Duodenal mucosa (tissue), 2 donors: Measurements from ENCODE around the gene TOB2.
A peak's percentile ranks its signal among the peaks of the same experiment; 100 is the strongest.
"Not testable (repeated sequence)": the region's sequence is repeated elsewhere in the genome, so short reads cannot be mapped to it uniquely, and the experiment has no call there.

Experiments used
- H3K27ac ChIP-seq: one replicate; pipeline ENCODE4 v1.7.0; 2013; ENCODE audit warnings: low read depth, low read length
- H3K27me3 ChIP-seq, 2 donors: one replicate each; pipeline ENCODE4 v1.7.0; 2013; ENCODE audit warnings: low read length in 2 of 2, control low read depth in 1 of 2; ENCODE audit not compliant: insufficient read depth in 2 of 2, control insufficient read depth in 1 of 2
- H3K36me3 ChIP-seq, 2 donors: one replicate each; pipeline ENCODE4 v1.7.0; 2013; ENCODE audit warnings: low read length in 2 of 2, control low read depth in 1 of 2; ENCODE audit not compliant: insufficient read depth in 2 of 2, control insufficient read depth in 1 of 2
- H3K4me1 ChIP-seq, 2 donors: one replicate each; pipeline ENCODE4 v1.7.0; 2013; ENCODE audit warnings: low read length in 2 of 2, control low read depth in 1 of 2; ENCODE audit not compliant: insufficient read depth in 2 of 2, control insufficient read depth in 1 of 2
- H3K4me3 ChIP-seq, 2 donors: one replicate each; pipeline ENCODE4 v1.7.0; 2013; ENCODE audit warnings: low read length in 2 of 2, low read depth in 1 of 2
- H3K9ac ChIP-seq, 2 donors: one replicate each; pipeline ENCODE4 v1.7.0; 2013; ENCODE audit warnings: low read length in 2 of 2, low read depth in 1 of 2
- H3K9me3 ChIP-seq, 2 donors: one replicate each; pipeline ENCODE4 v1.7.0; 2013; ENCODE audit warnings: low read length in 2 of 2, control low read depth in 1 of 2; ENCODE audit not compliant: control insufficient read depth in 1 of 2

TOB2 gene

DNA sequence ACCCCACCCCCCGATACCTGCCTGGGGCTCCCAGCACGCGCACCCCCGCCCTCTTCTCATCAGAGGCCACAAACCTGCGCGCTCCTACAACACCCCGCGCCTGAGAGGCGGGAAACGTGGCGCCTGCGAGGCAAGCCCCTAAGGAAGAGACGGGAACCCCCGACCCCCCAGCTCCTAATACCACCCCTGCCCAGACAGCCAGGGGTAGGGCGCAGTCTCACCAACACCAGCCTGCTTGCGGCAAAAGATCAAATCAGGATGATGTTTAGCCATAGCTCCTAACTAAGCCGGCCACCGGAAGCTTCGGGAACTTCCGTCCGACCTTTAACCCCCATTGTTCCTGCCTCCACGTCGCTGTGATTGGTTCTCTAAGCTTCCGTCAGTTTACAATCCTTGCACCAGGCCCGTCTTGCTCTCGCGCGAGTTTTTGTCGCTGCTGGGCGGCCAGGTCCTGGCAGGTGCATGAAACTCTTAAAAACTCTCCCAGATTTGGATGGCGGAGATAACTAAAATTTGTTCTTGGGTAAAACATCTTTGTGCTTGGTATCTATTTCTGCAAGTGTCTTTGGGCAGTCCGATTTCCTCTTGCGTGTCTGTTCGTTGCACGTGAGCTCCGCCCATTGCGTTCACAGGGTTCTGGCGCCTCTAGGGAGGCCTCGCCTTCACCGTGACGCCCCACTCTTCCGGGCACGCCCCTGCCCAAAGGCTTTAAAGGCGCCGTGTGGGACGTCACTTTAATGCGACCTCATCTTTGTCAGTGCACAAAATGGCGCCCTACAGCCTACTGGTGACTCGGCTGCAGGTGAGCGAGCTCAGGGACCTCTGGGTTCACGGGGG is 22.0 kb upstream of the TOB2 start, which contains the start of the genes ACO2 and PHF5A:
Gene ACO2 (plus strand): TSS at position 737 of the 837 bp plus-strand sequence. CDS start 30 bp downstream, at position 767.
Gene PHF5A (minus strand): TSS at position 312 of the 837 bp plus-strand sequence. CDS start 39 bp downstream, at position 273.
- peaks cover 35 to 45% of the 10 kb centered on the region in 2 donors for H3K4me1 ChIP-seq

DNA sequence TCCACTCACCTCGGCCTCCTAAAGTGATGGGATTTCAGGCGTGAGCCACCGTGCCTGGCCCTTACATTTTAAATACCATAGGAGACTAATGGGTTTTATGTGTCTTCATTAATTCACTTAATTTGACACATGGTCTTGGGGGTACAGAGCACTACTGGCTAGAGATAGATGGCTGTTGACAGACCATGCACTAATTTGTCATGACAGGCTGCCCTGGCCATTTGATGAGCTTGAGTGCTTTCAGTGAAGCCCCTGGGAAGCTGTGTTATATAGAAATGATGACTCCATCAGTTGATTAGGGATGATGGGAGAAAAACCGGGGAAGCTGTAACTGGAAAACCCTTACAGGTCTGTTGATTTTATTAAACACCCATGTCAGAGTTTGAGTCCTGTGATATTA is 15.3 kb upstream of the TOB2 start:
- no peaks in the 10 kb centered on the region for H3K9me3 ChIP-seq
- no peak overlapping the region for H3K27ac ChIP-seq
- H3K36me3 ChIP-seq: peaks cover 44 to 69% of the 10 kb centered on the region in 2 donors
- H3K9ac ChIP-seq: no peak overlapping the region
- no peaks in the 10 kb centered on the region for H3K27me3 ChIP-seq
- no peak overlapping the region for H3K4me3 ChIP-seq
- H3K4me1 ChIP-seq: peaks cover 0 to 6% of the 10 kb centered on the region in 2 donors

More for the DNA sequence above, 22.0 kb upstream of the TOB2 start, which contains the start of the genes ACO2 and PHF5A:
- H3K27ac ChIP-seq: peak within 1 kb of the TSS; percentile 98
- H3K27me3 ChIP-seq: no peaks in the 10 kb centered on the region
- H3K36me3 ChIP-seq: peaks cover 35 to 48% of the 10 kb centered on the region in 2 donors
- no peaks in the 10 kb centered on the region for H3K9me3 ChIP-seq
- H3K9ac ChIP-seq: peak within 1 kb of the TSS; percentile 60 to 99
- H3K4me3 ChIP-seq: peak within 1 kb of the TSS; percentile 93 to 95

DNA sequence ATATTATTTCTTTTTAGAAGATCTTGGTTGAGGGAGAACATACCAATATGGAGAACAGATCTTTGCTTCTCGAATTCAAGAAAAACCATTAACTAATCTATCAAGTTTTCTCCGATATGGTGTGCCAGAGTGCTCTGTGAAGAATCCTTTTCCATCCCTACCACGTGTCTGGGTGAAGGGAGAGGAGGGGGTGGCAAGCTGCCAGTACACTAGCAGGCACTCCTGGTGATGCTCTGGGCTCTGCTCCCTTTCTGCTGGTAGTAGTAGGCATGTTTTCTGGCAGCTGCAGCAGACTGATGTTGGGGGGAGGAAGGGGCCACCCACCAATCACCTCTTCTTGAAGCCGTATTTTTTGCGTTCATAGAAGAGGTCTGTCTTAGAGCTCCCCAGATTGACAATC is 13.5 kb upstream of the TOB2 start:
- peaks cover 31 to 52% of the 10 kb centered on the region in 2 donors for H3K36me3 ChIP-seq
- not testable (repeated sequence) for H3K9ac ChIP-seq, H3K4me1 ChIP-seq, H3K27me3 ChIP-seq, H3K9me3 ChIP-seq, H3K4me3 ChIP-seq, H3K27ac ChIP-seq

DNA sequence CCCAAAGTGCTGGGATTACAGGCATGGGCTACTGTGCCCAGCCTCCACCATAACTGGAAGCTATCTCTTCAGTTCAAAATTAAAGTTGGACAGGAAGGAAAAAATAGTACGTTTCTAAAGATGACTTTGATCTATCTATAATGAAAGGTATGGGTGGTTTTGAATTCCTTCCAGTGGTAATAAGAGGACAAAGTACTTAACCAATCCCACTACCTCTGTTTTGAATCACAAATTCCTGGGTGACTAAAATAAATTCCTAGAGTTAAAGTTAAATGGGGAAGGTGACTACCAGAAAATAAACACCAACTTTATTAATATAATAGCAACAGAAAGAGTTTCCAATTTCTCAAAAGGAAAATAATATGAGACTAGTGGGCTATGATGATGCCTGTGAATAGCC is 12.8 kb upstream of the TOB2 start:
- H3K27ac ChIP-seq: no peak overlapping the region
- no peaks in the 10 kb centered on the region for H3K27me3 ChIP-seq
- peaks cover 24 to 45% of the 10 kb centered on the region in 2 donors for H3K36me3 ChIP-seq
- no peak overlapping the region for H3K4me3 ChIP-seq
- H3K9me3 ChIP-seq: no peaks in the 10 kb centered on the region
- H3K4me1 ChIP-seq: peaks cover 0 to 6% of the 10 kb centered on the region in 2 donors
- no peak overlapping the region for H3K9ac ChIP-seq

DNA sequence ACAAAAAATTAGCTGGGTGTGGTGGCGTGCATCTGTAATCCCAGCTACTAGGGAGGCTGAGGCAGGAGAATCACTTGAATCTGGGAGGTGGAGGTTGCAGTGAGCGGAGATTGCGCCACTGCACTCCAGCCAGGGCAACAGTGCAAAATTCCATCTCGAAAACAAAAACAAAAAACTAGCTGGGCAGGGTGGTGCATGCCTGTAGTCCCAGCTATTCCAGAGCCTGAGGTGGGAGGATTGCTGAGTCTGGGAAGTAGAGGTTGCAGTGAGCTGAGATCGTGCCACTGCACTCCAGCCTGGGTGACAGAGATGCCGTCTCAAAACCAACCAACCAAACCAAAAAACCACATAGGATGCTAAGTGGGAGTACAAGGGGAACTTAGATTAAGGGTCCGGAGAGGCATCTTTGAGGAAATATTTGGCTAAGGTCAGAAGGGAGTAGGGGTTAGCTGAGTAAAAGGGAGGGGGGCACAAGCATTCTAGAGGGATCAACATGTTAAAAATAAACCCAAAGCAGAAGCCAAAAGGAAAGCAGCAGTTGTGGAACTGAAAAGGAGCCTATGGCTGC is 11.6 kb upstream of the TOB2 start:
- H3K27me3 ChIP-seq: no peaks in the 10 kb centered on the region
- H3K9me3 ChIP-seq: no peaks in the 10 kb centered on the region
- H3K36me3 ChIP-seq: peaks cover 16 to 34% of the 10 kb centered on the region in 2 donors
- H3K27ac ChIP-seq: no peak overlapping the region
- no peak overlapping the region for H3K4me3 ChIP-seq
- H3K4me1 ChIP-seq: peaks cover 0 to 6% of the 10 kb centered on the region in 2 donors
- no peak overlapping the region for H3K9ac ChIP-seq

DNA sequence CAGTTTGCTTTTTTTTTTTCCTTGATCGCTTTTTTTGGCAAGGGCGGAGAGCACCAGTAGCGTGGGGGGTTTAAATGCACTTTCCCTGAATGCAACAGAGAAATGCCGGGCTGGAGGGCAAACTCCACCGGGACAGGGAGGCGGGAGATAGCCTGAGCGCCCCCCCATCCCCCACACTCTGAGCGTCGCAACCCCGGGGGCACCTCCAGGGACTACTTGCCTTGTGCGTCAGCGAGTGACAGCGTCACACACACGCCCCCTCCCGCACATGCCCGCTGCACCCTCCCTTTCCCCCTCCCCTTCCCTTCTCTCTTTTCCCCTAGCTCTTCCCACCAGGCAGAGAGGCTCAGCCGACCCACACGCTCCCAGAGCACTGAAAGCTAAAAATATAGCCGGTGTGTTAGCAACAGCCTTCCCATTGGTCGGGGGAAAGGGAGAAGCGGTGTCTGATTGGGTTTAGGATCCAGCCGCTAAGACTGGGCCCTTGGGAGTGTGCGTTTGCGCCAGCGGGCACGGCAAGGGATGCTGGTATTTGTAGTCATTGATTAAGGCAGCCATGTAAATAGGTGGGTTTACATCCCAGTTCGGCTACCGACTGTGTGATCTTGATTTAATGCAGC is 1.7 kb upstream of the TOB2 start:
- H3K27ac ChIP-seq: peak overlapping the region; percentile 99
- H3K4me3 ChIP-seq: peak overlapping the region; percentile 96 to 97
- peak overlapping the region; percentile 96 to 97 for H3K9ac ChIP-seq
- H3K9me3 ChIP-seq: no peaks in the 10 kb centered on the region
- peaks cover 0 to under 1% of the 10 kb centered on the region in 2 donors for H3K36me3 ChIP-seq
- H3K4me1 ChIP-seq: peaks cover 11% of the 10 kb centered on the region in 2 donors
- H3K27me3 ChIP-seq: no peaks in the 10 kb centered on the region

DNA sequence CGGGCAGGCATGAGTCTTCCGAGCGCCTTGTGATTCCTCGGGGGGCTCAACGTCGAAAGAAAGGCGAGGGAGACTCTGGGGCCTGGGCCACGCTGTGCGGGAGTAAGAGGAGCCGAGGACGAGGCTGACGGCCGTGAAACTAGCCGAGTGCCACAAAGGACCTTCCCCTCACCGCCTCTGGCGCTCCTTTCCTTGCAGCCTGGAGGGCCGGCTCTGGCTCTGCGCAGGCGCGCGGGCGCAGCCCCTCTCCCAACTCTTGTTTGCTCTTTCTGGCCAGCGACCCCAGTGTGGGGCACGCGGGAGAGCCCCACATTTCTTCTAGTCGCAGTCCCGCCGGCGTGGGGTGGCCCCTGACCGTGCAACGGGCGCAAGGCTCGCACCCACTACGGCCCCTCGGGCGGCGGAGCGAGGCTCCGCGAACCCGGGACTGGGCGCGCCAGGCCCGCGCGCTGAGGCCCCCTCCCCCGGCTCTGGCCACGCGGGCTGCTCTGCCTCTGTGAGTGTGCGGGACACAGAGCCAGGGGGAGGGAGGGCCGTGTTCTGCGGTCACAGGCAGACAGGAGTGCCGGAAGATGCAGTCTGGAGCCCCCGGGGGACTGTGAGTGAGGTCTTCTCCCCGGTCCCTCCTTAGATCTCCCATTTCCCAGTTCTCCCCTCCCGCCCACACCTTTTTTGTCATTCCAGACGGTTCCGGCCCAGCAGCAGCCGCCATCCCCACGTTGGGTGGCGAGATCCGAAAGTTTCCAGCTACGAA is 1.0 kb upstream of the TOB2 start:
- Histone ChIP-seq H3K4me3 (peak overlapping the region; percentile 96 to 97), H3K36me3 (peaks cover 5 to 8% of the 10 kb centered on the region in 2 donors), H3K9ac (peak overlapping the region; percentile 96 to 97), H3K4me1 (peaks cover 17% of the 10 kb centered on the region in 2 donors), H3K27ac (peak overlapping the region; percentile 99), H3K27me3 (no peaks in the 10 kb centered on the region), H3K9me3 (no peaks in the 10 kb centered on the region)

DNA sequence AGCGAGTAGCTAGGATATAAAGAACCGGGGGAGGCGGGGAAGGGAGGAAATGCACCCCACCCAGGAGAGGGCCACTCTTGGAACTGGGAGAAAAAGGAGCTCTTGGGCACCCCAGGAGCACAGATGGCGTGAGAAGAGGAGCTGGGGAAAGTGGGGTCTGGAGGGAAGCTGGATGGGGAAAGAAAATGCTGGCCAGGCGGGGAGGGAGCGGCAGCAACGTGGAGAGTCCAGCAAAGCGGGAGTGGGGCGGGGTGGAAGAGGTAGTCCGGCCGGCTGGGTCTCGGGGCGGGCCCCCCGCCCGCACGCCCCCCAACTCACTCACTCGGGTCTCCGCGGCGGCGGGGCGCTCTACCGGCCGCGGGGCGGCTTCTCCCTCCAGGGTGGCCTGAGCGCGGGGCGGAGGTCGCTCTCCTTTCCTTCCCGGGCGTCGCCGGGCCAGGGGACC is 522 bp downstream of the TOB2 start:
- Histone ChIP-seq H3K4me1 (peaks cover 22 to 23% of the 10 kb centered on the region in 2 donors), H3K9me3 (no peaks in the 10 kb centered on the region), H3K36me3 (peaks cover 5 to 15% of the 10 kb centered on the region in 2 donors), H3K27ac (peak overlapping the region; percentile 94), H3K27me3 (no peaks in the 10 kb centered on the region), H3K9ac (peak overlapping the region; percentile 91 to 96), H3K4me3 (peak overlapping the region; percentile 96 to 97)

DNA sequence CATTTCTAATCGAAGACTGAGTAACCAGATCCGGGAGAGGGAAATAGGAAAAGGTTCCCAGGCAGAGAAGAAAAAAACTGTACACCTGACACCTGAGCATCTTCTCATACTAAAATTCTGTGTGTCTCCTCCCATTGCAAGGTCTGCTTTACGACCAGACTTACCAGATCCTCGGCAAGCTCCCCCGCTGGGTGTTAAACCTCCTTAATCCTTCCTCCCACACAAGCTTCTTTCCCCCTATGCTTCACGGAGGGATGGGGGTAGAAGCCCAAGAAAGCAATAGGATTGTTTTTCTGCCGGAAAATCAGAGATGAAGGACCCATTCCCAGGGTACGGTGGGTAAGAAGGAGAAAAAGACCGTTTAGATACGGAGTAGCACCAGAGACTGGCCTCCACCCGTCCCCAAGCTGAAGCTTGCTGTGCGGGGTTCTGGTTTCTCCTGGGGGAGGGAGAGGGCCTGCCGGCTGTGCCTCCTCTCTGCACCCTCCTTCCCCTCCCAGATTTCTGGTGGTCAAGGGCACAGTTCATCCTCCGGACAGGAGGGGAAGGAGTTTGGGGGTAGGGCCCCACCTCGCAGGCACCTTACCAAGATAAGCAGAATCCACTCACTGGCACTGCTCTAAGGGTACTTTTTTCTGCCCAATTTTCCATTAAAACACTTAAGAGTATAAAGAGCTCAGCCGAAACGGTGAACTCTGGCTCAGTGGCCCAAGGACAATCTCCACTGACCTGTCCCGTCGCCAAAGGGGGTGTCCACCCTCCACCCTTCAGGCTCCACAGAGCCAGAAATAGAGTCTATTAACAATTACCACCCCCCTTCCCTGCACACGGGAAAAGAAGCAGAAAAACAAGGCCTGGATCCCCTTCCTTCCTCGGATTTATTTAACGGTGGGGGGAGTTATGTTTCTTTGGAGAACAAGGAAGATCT is 1.2 kb downstream of the TOB2 start:
- H3K36me3 ChIP-seq: peaks cover 5 to 20% of the 10 kb centered on the region in 2 donors
- peak overlapping the region; percentile 96 to 97 for H3K4me3 ChIP-seq
- peak overlapping the region; percentile 91 to 96 for H3K9ac ChIP-seq
- peak overlapping the region; percentile 94 for H3K27ac ChIP-seq
- no peaks in the 10 kb centered on the region for H3K27me3 ChIP-seq
- no peaks in the 10 kb centered on the region for H3K9me3 ChIP-seq
- H3K4me1 ChIP-seq: peaks cover 22 to 23% of the 10 kb centered on the region in 2 donors
